Vagina (tissue), 2 donors: ENCODE data around the gene PDXP. TPM values are rescaled to one million over a fixed set of nuclear protein-coding genes. Genes with fewer than 3 reads are reported as not detected.

Experiments
- DNase-seq, 2 donors: peaks; one replicate each; pipeline ENCODE4 v3.0.0-alpha.2; 2017; ENCODE audit errors: extremely low spot score in 2 of 2
- H3K27ac ChIP-seq: fragments of 200-600 bp; sonication (generic); one replicate; pipeline ENCODE4 v1.5.1; 2019
- H3K27me3 ChIP-seq: fragments of 200-600 bp; sonication (generic); one replicate; pipeline ENCODE4 v1.5.1; 2019
- H3K36me3 ChIP-seq, 2 donors: fragments of 200-600 bp; sonication (generic); one replicate each; pipeline ENCODE4 v1.5.1; 2017 to 2019
- H3K4me1 ChIP-seq: fragments of 200-600 bp; sonication (generic); one replicate; pipeline ENCODE4 v1.5.1; 2019
- H3K4me3 ChIP-seq, 2 donors: fragments of 200-600 bp; sonication (generic); 1 replicate in 1 of 2; 2 replicates in 1 of 2; pipeline ENCODE4 v1.5.1; 2016 to 2019
- H3K9me3 ChIP-seq: fragments of 200-600 bp; sonication (generic); one replicate; pipeline ENCODE4 v1.5.1; 2019
- POLR2A ChIP-seq, 2 donors: fragments of 450-650 bp; IDR thresholded peaks; one replicate each; pipeline ENCODE4 v1.6.1; 2017; ENCODE audit warnings: antibody characterized with exemption in 2 of 2, mild to moderate bottlenecking in 2 of 2, moderate library complexity in 2 of 2
- POLR2AphosphoS5 ChIP-seq, 2 donors: sonication (generic); formaldehyde crosslinking; IDR thresholded peaks; one replicate each; pipeline ENCODE4 v1.9.0; 2017; ENCODE audit warnings: antibody characterized with exemption in 2 of 2, mild to moderate bottlenecking in 2 of 2, low read depth in 1 of 2; ENCODE audit not compliant: insufficient read depth in 1 of 2
- intact Hi-C: fragments of 100-400 bp; cut with DNase I; formaldehyde crosslinking; loops from one replicate; pipeline ENCODE4 v1.15.1; 2023
- small RNA-seq: library from RNA; depleted of rRNA; stranded (forward); fragments of <200 nt; gene quantifications from one replicate; pipeline ENCODE3, GENCODE V24; 2016
- total RNA-seq: library from RNA; depleted of rRNA; stranded (reverse); fragments of >200 nt; gene quantifications from one replicate; pipeline ENCODE4 v1.2.3, GENCODE V29; 2016
- TF ChIP-seq, protein P1 (sequence below), 3 experiments: fragments of 450-650 bp in 2 of 3; fragments of 200-600 bp in 1 of 3; sonication (generic) in 1 of 3; IDR thresholded peaks; one replicate each; pipeline ENCODE4 v1.5.1; 2017 to 2019; ENCODE audit warnings: antibody characterized with exemption in 3 of 3, mild to moderate bottlenecking in 2 of 3, moderate library complexity in 2 of 3

Gene PDXP
- total RNA-seq, 1 donor from 2014 or later, result 6.4 TPM

DNA sequence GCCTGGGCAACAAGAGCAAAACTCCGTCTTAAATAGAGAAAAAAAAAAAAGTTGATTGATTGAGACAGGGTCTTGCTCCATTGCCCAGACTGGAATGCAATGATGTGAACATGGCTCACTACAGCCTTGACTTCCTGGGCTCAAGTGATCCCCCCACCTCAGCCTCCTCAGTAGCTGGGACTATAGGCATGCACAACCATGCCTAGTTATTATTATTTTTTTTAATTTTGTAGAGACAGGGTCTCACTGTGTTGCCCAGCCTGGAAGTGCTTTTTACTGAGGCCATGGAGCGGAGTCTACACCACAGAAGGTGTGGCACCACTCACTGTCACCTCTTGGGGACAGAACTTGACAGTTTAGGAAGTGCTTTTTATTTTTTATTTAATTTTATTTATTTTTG, 56.1 kb downstream of the PDXP start:
- H3K27me3 ChIP-seq, result no peaks in the 10 kb centered on the region
- intact Hi-C loops, result no loop called here
- H3K9me3 ChIP-seq, result no peaks in the 10 kb centered on the region
- H3K4me1 ChIP-seq, result no peaks in the 10 kb centered on the region
- H3K4me3 ChIP-seq, result no peak overlapping the region
- no peaks in the 10 kb centered on the region for H3K36me3 ChIP-seq
- H3K27ac ChIP-seq, result no peak overlapping the region
- no peak for DNase-seq
- TF ChIP-seq, protein P1, sequence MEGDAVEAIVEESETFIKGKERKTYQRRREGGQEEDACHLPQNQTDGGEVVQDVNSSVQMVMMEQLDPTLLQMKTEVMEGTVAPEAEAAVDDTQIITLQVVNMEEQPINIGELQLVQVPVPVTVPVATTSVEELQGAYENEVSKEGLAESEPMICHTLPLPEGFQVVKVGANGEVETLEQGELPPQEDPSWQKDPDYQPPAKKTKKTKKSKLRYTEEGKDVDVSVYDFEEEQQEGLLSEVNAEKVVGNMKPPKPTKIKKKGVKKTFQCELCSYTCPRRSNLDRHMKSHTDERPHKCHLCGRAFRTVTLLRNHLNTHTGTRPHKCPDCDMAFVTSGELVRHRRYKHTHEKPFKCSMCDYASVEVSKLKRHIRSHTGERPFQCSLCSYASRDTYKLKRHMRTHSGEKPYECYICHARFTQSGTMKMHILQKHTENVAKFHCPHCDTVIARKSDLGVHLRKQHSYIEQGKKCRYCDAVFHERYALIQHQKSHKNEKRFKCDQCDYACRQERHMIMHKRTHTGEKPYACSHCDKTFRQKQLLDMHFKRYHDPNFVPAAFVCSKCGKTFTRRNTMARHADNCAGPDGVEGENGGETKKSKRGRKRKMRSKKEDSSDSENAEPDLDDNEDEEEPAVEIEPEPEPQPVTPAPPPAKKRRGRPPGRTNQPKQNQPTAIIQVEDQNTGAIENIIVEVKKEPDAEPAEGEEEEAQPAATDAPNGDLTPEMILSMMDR (IDR thresholded peaks at IDR 0.05), result no peak
- TF ChIP-seq POLR2A (IDR thresholded peaks at IDR 0.05), result no peak
- no peak for TF ChIP-seq POLR2AphosphoS5 (IDR thresholded peaks at IDR 0.05; ENCODE audit: insufficient read depth in 1 of 2, low read depth in 1 of 2)

GRCh38 chr22:37715760-37716159, 57.2 kb downstream of the PDXP start:
- H3K4me3 ChIP-seq, result no peak overlapping the region
- no peak for DNase-seq
- no peak overlapping the region for H3K27ac ChIP-seq
- intact Hi-C loops, result no loop called here
- H3K27me3 ChIP-seq, result no peaks in the 10 kb centered on the region
- no peaks in the 10 kb centered on the region for H3K36me3 ChIP-seq
- H3K9me3 ChIP-seq, result no peaks in the 10 kb centered on the region
- TF ChIP-seq POLR2A (IDR thresholded peaks at IDR 0.05) (no peak), POLR2AphosphoS5 (IDR thresholded peaks at IDR 0.05; ENCODE audit: insufficient read depth in 1 of 2, low read depth in 1 of 2) (no peak)
- no peaks in the 10 kb centered on the region for H3K4me1 ChIP-seq

Small RNA genes within 50 kb of the gene (small RNA-seq; reads per million reads assigned to genes)
- gene RN7SL385P, result not detected

Other genes starting within 250 kb of the PDXP start
- not detected for gene ELFN2, start 231.2 kb upstream of the PDXP start, total RNA-seq
- 15.2 TPM for gene MFNG, start 172.3 kb upstream of the PDXP start, total RNA-seq
- 11.0 TPM for gene CARD10, start 139.3 kb upstream of the PDXP start, total RNA-seq
- gene CDC42EP1, start 98.2 kb upstream of the PDXP start, total RNA-seq, result 46.2 TPM
- gene LGALS2, start 78.6 kb upstream of the PDXP start, total RNA-seq, result not detected
- 45.7 TPM for gene GGA1, start 49.9 kb upstream of the PDXP start, total RNA-seq
- gene SH3BP1, start 19.1 kb upstream of the PDXP start, total RNA-seq, result 34.1 TPM
- gene LGALS1, start 16.9 kb downstream of the PDXP start, total RNA-seq, result 1,638 TPM
- 28.2 TPM for gene NOL12, start 27.6 kb downstream of the PDXP start, total RNA-seq
- 108 TPM for gene TRIOBP, start 38.3 kb downstream of the PDXP start, total RNA-seq
- 7.6 TPM for gene GCAT, start 149.2 kb downstream of the PDXP start, total RNA-seq
- gene GALR3, start 164.7 kb downstream of the PDXP start, total RNA-seq, result not detected
- 56.7 TPM for gene ANKRD54, start 185.6 kb downstream of the PDXP start, total RNA-seq
- 338 TPM for gene EIF3L, start 190.7 kb downstream of the PDXP start, total RNA-seq
- 112 TPM for gene MICALL1, start 247.6 kb downstream of the PDXP start, total RNA-seq